CD4-positive, alpha-beta memory T cell (primary cell): ENCODE data around the gene MEN1. TPM values are rescaled to one million over a fixed set of nuclear protein-coding genes. Genes with fewer than 3 reads are reported as not detected.

Experiments used
- CTCF ChIA-PET: fragments of 350-600 bp; sonication (Branson Sonifier 250); formaldehyde crosslinking; loops from one replicate; lab custom pipeline; 2021; ENCODE audit warnings: inconsistent platforms; ENCODE audit not compliant: partially characterized antibody; lab: Charles Lee
- POLR2A ChIA-PET: fragments of 350-600 bp; sonication (Branson Sonifier 250); formaldehyde crosslinking; loops from one replicate; lab custom pipeline; 2021; ENCODE audit not compliant: partially characterized antibody; lab: Charles Lee
- DNase-seq, 5 donors: peaks; one replicate each; pipeline versions ENCODE4 v3.0.0 to v3.0.0-alpha.2; 2020 to 2022; ENCODE audit warnings: mixed read lengths in 1 of 5
- H3K27ac ChIP-seq: one replicate; pipeline ENCODE4 v1.7.0; 2013; ENCODE audit warnings: low read depth, low read length
- H3K27me3 ChIP-seq: 2 replicates; pipeline ENCODE4 v1.7.0; 2013; ENCODE audit warnings: mild to moderate bottlenecking, low read length, moderate library complexity; ENCODE audit not compliant: insufficient read depth
- H3K36me3 ChIP-seq: 2 replicates; pipeline ENCODE4 v1.7.0; 2013; ENCODE audit warnings: mild to moderate bottlenecking, low read length, moderate library complexity; ENCODE audit not compliant: insufficient read depth
- H3K4me1 ChIP-seq: 2 replicates; pipeline ENCODE4 v1.7.0; 2013; ENCODE audit warnings: mild to moderate bottlenecking, low read length, moderate library complexity; ENCODE audit not compliant: insufficient read depth
- H3K4me3 ChIP-seq, 2 donors: one replicate each; pipeline ENCODE4 v1.7.0; 2013; ENCODE audit warnings: low read length in 2 of 2, mild to moderate bottlenecking in 1 of 2
- H3K9me3 ChIP-seq, 2 donors: one replicate each; pipeline ENCODE4 v1.7.0; 2013; ENCODE audit warnings: low read length in 2 of 2, control low read depth in 1 of 2; ENCODE audit not compliant: control insufficient read depth in 1 of 2
- H3K27ac Mint-ChIP-seq, 7 donors: one replicate each; pipeline ENCODE4 v1.8.0; 2020 to 2021; ENCODE audit warnings: mixed read lengths in 7 of 7, mild to moderate bottlenecking in 6 of 7, inconsistent platforms in 3 of 7, moderate library complexity in 3 of 7
- H3K27me3 Mint-ChIP-seq, 2 donors: one replicate each; pipeline ENCODE4 v1.8.0; 2020 to 2021; ENCODE audit warnings: mixed read lengths in 2 of 2
- H3K36me3 Mint-ChIP-seq, 2 donors: one replicate each; pipeline ENCODE4 v1.8.0; 2020 to 2021; ENCODE audit warnings: mixed read lengths in 2 of 2, inconsistent platforms in 1 of 2, mild to moderate bottlenecking in 1 of 2
- H3K4me1 Mint-ChIP-seq, 4 donors: one replicate each; pipeline ENCODE4 v1.8.0; 2020 to 2021; ENCODE audit warnings: mixed read lengths in 4 of 4, mild to moderate bottlenecking in 1 of 4
- H3K4me3 Mint-ChIP-seq, 8 donors: one replicate each; pipeline ENCODE4 v1.8.0; 2020 to 2021; ENCODE audit warnings: mixed read lengths in 8 of 8, mild to moderate bottlenecking in 7 of 8, moderate library complexity in 6 of 8, inconsistent platforms in 3 of 8
- H3K9me3 Mint-ChIP-seq, 8 donors: one replicate each; pipeline ENCODE4 v1.8.0; 2020 to 2021; ENCODE audit warnings: mixed read lengths in 8 of 8, mild to moderate bottlenecking in 5 of 8, inconsistent platforms in 3 of 8, moderate library complexity in 1 of 8
- intact Hi-C: fragments of 100-400 bp; cut with micrococcal nuclease; formaldehyde crosslinking; loops from one replicate; pipeline ENCODE4 v1.15.1; 2023
- polyA plus RNA-seq, 2 donors: library from polyadenylated mRNA; unstranded; fragments of 300-500 nt; fragmentation: Illumina TruSeq; gene quantifications; one replicate each; pipeline ENCODE4 v1.2.3, GENCODE V29; 2021
- total RNA-seq, 2 experiments: library from RNA; stranded (reverse); gene quantifications; one replicate each; pipeline ENCODE4 v1.2.3, GENCODE V29; 2021

The MEN1 gene
- total RNA-seq (10 to 100 TPM; 41.3 to 42.7 TPM), polyA plus RNA-seq (10 to 100 TPM; 22.4 to 42.1 TPM)

GRCh38 chr11:64810271-64810890 lies at the start of gene MEN1:
MEN1 (minus strand) TSS chr11:64810551; CDS start chr11:64810109, 442 bp downstream.
- Histone ChIP-seq H3K4me3 (peak within 1 kb of the TSS; percentile 73 to 96), H3K27ac (peak within 1 kb of the TSS; percentile 79), H3K9me3 (no peaks in the 10 kb centered on the region), H3K27me3 (no peaks in the 10 kb centered on the region), H3K36me3 (peaks cover 7% of the 10 kb centered on the region), H3K4me1 (peaks cover 12% of the 10 kb centered on the region)
- DNase-seq: peak; percentile 76 to 86 (median 80)
- Mint-ChIP-seq H3K36me3 (peaks cover 11 to 23% of the 10 kb centered on the region in 2 donors), H3K27ac (peak within 1 kb of the TSS; percentile 78 to 97 (median 95)), H3K4me1 (peaks cover 9 to 31% (median 19%) of the 10 kb centered on the region in 4 donors), H3K27me3 (no peaks in the 10 kb centered on the region), H3K4me3 (peak within 1 kb of the TSS; percentile 92 to 99 (median 95)), H3K9me3 (no peaks in the 10 kb centered on the region)
- intact Hi-C loops: loop anchor here (1.0 to 2.0 kb wide), 2 partner anchors 32 to 34 kb away; partner anchors contain the start of genes CDC42BPG and SF1
- ChIA-PET POLR2A (interaction anchor here (0.8 to 4.1 kb wide), 26 partner anchors 9 to 492 kb away, joined by 3 to 53 read pairs (median 4); partner anchors contain the start of genes CDC42BPG, EHD1, MAP4K2 and PPP2R5B), CTCF (interaction anchor here (1.1 to 1.6 kb wide), 6 partner anchors 10 to 122 kb away, joined by 3 to 5 read pairs (median 4); partner anchors contain the start of gene CDC42BPG)

- peaks cover 52 to 95% (median 75%) of the 10 kb centered on the region in 4 donors for H3K4me1 Mint-ChIP-seq
- Histone ChIP-seq H3K36me3 (peaks cover 28% of the 10 kb centered on the region), H3K4me3 (peak overlapping the region in 1 of 2 donors; percentile 29), H3K27me3 (no peaks in the 10 kb centered on the region), H3K9me3 (no peaks in the 10 kb centered on the region), H3K27ac (peak overlapping the region; percentile 67), H3K4me1 (peaks cover 99% of the 10 kb centered on the region)
- peaks cover 39 to 48% of the 10 kb centered on the region in 2 donors for H3K36me3 Mint-ChIP-seq
- peak overlapping the region; percentile 97 to 99 (median 98) for H3K27ac Mint-ChIP-seq
- POLR2A ChIA-PET: interaction anchor here (0.6 to 28.8 kb wide), 19 partner anchors 4 to 692 kb away, joined by 3 to 2105 read pairs (median 6); partner anchors contain the start of genes CDC42BPG, EHD1, FAU and MAP4K2
- H3K9me3 Mint-ChIP-seq: peaks cover 0 to 2% (median 0%) of the 10 kb centered on the region in 8 donors
- H3K27me3 Mint-ChIP-seq: no peaks in the 10 kb centered on the region
- DNase-seq: peak; percentile 78 to 83 (median 79)
- peak overlapping the region; percentile 85 to 93 (median 87) for H3K4me3 Mint-ChIP-seq
- intact Hi-C loops: loop anchor here (1.0 to 2.0 kb wide), 4 partner anchors 9 to 19 kb away; partner anchors contain the start of genes CDC42BPG and EHD1
- CTCF ChIA-PET: interaction anchor here (1.4 to 29.7 kb wide), 5 partner anchors 8 to 45 kb away, joined by 3 to 1245 read pairs (median 78); partner anchors contain the start of genes CDC42BPG and EHD1
Measured at GRCh38 chr11:64859542-64860414, 49.4 kb upstream of the MEN1 start.

GRCh38 chr11:64858467-64859263 lies 48.3 kb upstream of the MEN1 start:
- H3K4me1 ChIP-seq: peaks cover 99% of the 10 kb centered on the region
- H3K27me3 Mint-ChIP-seq: no peaks in the 10 kb centered on the region
- H3K9me3 ChIP-seq: no peaks in the 10 kb centered on the region
- H3K27ac ChIP-seq: peak overlapping the region; percentile 67
- peak overlapping the region; percentile 97 to 99 (median 98) for H3K27ac Mint-ChIP-seq
- peaks cover 39% of the 10 kb centered on the region for H3K36me3 ChIP-seq
- intact Hi-C loops: loop anchor here (1.0 to 2.0 kb wide), 4 partner anchors 8 to 20 kb away; partner anchors contain the start of genes CDC42BPG and EHD1
- H3K4me3 ChIP-seq: peak overlapping the region in 1 of 2 donors; percentile 47
- no peaks in the 10 kb centered on the region for H3K27me3 ChIP-seq
- H3K4me1 Mint-ChIP-seq: peaks cover 55 to 95% (median 79%) of the 10 kb centered on the region in 4 donors
- peak; percentile 62 to 87 (median 64) for DNase-seq
- peaks cover 0 to under 1% (median 0%) of the 10 kb centered on the region in 8 donors for H3K9me3 Mint-ChIP-seq
- CTCF ChIA-PET: interaction anchor here (1.4 to 29.7 kb wide), 5 partner anchors 7 to 46 kb away, joined by 3 to 1245 read pairs (median 78); partner anchors contain the start of genes CDC42BPG and EHD1
- H3K4me3 Mint-ChIP-seq: peak overlapping the region; percentile 85 to 93 (median 87)
- POLR2A ChIA-PET: interaction anchor here (0.5 to 28.8 kb wide), 19 partner anchors 5 to 707 kb away, joined by 3 to 2105 read pairs (median 6); partner anchors contain the start of genes CDC42BPG, EHD1, FAU and MAP4K2
- peaks cover 46 to 57% of the 10 kb centered on the region in 2 donors for H3K36me3 Mint-ChIP-seq

GRCh38 chr11:64857485-64857884 lies 47.1 kb upstream of the MEN1 start:
- no peak for DNase-seq
- Mint-ChIP-seq H3K9me3 (no peaks in the 10 kb centered on the region), H3K4me3 (peak overlapping the region in 7 of 8 donors; percentile 17 to 65 (median 36)), H3K27ac (peak overlapping the region; percentile 36 to 99 (median 82)), H3K36me3 (peaks cover 56 to 66% of the 10 kb centered on the region in 2 donors), H3K4me1 (peaks cover 58 to 95% (median 78%) of the 10 kb centered on the region in 4 donors), H3K27me3 (no peaks in the 10 kb centered on the region)
- POLR2A ChIA-PET: interaction anchor here (0.8 to 28.8 kb wide), 5 partner anchors 5 to 79 kb away, joined by 3 to 2105 read pairs (median 740); partner anchors contain the start of genes CDC42BPG, EHD1 and SF1
- no peaks in the 10 kb centered on the region for H3K9me3 ChIP-seq
- H3K27ac ChIP-seq: peak overlapping the region; percentile 67
- no peaks in the 10 kb centered on the region for H3K27me3 ChIP-seq
- H3K4me1 ChIP-seq: peaks cover 99% of the 10 kb centered on the region
- H3K4me3 ChIP-seq: no peak overlapping the region
- CTCF ChIA-PET: interaction anchor here (8.9 to 29.7 kb wide), 3 partner anchors 11 to 29 kb away, joined by 78 to 1245 read pairs (median 252); partner anchors contain the start of genes CDC42BPG and EHD1
- intact Hi-C loops: no loop called here
- H3K36me3 ChIP-seq: peaks cover 45% of the 10 kb centered on the region

GRCh38 chr11:64856382-64857227 lies 46.3 kb upstream of the MEN1 start:
- Histone ChIP-seq H3K4me3 (no peak overlapping the region), H3K9me3 (no peaks in the 10 kb centered on the region), H3K36me3 (peaks cover 45% of the 10 kb centered on the region), H3K27ac (peak overlapping the region; percentile 70), H3K27me3 (no peaks in the 10 kb centered on the region), H3K4me1 (peaks cover 99% of the 10 kb centered on the region)
- CTCF ChIA-PET: interaction anchor here (8.9 to 29.7 kb wide), 3 partner anchors 11 to 30 kb away, joined by 78 to 1245 read pairs (median 252); partner anchors contain the start of genes CDC42BPG and EHD1
- POLR2A ChIA-PET: interaction anchor here (0.6 to 28.8 kb wide), 7 partner anchors 4 to 256 kb away, joined by 3 to 2105 read pairs (median 5); partner anchors contain the start of genes CDC42BPG and EHD1
- intact Hi-C loops: no loop called here
- peak in 1 of 5 donors; percentile 74 for DNase-seq
- Mint-ChIP-seq H3K4me1 (peaks cover 61 to 95% (median 79%) of the 10 kb centered on the region in 4 donors), H3K27ac (peak overlapping the region; percentile 61 to 99 (median 90)), H3K27me3 (no peaks in the 10 kb centered on the region), H3K9me3 (no peaks in the 10 kb centered on the region), H3K36me3 (peaks cover 56 to 69% of the 10 kb centered on the region in 2 donors), H3K4me3 (peak overlapping the region; percentile 28 to 89 (median 53))
